ENCODE data around the gene GPC6.

The GPC6 gene

DNA sequence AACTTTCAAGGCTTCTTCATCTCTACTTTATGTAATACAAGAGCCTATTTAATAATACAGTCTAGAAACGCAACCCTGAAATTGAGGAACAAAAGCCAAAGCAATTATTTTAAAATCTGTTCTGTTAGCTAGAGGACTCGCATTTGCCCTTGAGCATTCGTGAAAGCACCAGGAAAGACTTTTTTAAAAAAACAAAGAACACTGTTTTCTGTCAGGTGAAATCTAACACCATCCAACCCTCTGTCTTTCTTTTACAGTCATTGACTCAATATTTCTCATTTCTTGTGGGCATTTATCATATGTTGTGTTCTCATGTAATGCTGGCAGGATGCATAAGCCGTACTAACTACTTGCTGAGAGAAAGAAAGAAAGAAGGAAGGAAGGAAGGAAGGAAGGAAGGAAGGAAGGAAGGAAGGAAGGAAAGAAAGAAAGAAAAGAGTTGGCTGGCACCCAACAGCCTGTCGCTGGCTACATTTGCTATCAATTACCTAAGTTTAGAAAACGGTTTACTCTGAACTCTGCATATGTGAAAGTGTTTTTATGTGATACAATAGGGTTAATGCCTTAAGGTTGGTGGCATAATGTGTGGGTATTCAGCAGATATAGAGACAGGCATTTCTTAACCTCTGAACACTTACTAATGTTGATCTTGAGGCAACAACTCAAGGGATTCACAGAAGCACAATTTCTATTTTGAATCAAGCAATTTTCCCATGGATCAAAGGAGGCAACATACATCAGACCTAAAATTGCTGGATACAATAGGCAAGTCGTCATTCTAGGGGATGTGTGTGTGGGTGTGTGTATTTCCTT is 807.4 kb downstream of the GPC6 start:
- no peak for DNase-seq (ENCODE audit: extremely low read depth, low read depth)
- no peak for TF ChIP-seq CTCF (IDR thresholded peaks at IDR 0.05; ENCODE audit: low read depth, low read length)

GRCh38 chr13:94050039-94050438 is 823.4 kb downstream of the GPC6 start:
- no peak for DNase-seq (ENCODE audit: extremely low read depth, low read depth)
- TF ChIP-seq CTCF (IDR thresholded peaks at IDR 0.05; ENCODE audit: low read depth, low read length), result no peak

DNA sequence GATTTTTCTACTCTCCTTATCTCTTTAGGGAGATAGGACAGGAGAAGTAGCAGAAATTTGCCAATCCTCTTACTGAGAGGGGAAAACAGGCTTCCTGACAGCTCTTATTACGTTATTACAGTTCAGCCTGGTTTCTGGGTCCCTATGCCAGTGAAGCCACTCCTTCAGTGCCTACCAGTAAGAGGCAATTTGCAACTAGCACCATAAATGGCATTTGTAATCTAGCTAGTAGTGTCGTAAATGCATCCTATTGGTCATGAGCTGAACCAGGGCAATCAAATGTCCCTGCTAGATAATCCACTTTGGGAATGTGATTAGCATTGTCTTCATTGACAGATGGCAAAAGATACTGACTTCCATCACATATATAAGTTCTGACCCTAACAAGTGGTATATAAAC is 824.1 kb downstream of the GPC6 start:
- no peak for DNase-seq (ENCODE audit: extremely low read depth, low read depth)
- TF ChIP-seq CTCF (IDR thresholded peaks at IDR 0.05; ENCODE audit: low read depth, low read length), result no peak

DNA sequence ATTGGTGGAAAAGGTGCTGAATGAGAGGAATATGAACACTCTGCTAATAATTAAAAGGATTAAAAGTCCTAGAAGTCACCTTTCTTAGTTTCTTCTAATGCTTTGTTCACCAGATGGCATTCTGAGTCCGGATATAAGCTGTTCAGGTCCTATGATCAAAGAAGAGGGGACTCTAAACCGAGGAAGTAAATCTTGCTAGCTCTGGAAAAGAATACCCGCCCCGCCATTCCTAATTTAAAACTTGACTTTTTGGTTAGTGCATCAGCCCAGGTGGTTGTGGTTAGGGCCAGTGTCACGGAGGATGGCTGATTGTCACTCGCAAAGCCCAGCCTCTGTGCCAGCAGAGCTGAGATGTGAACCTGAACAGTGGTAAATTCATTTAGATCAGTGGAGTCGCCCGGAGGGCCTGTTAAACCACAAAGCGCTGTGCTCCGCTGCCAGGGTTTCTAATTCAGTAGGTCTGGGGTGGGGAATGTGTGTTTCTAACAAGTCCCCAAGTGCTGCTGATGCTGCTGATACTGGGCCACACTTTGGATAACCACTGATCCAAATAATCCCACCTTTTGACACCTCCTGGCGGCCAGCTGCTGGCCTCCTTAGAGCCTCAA is 827.5 kb downstream of the GPC6 start:
- no peak for DNase-seq (ENCODE audit: extremely low read depth, low read depth)

GRCh38 chr13:94056362-94056990 is 829.9 kb downstream of the GPC6 start:
- TF ChIP-seq CTCF (IDR thresholded peaks at IDR 0.05; ENCODE audit: low read depth, low read length), result no peak
- DNase-seq (ENCODE audit: extremely low read depth, low read depth), result no peak

More for the DNA sequence above, 827.5 kb downstream of the GPC6 start:
- no peak for TF ChIP-seq CTCF (IDR thresholded peaks at IDR 0.05; ENCODE audit: low read depth, low read length)

- no peak for TF ChIP-seq CTCF (IDR thresholded peaks at IDR 0.05; ENCODE audit: low read depth, low read length)
- no peak for DNase-seq (ENCODE audit: extremely low read depth, low read depth)
Observed at GRCh38 chr13:94057618-94058186, 831.1 kb downstream of the GPC6 start.

Data from AG09319 (cell line).